Activated CD8-positive, alpha-beta memory T cell treated with anti-CD3 and anti-CD28 coated beads for 4 hours (primary cell): ENCODE results near the gene FOXK1.
"Not testable (repeated sequence)": the region's sequence is repeated elsewhere in the genome, so short reads cannot be mapped to it uniquely, and the experiment has no call there.

ENCODE experiments used
- DNase-seq, 2 donors: peaks; one replicate each; pipeline ENCODE4 v3.0.0-alpha.2; 2020; ENCODE audit warnings: low read depth in 2 of 2

The FOXK1 gene

DNA sequence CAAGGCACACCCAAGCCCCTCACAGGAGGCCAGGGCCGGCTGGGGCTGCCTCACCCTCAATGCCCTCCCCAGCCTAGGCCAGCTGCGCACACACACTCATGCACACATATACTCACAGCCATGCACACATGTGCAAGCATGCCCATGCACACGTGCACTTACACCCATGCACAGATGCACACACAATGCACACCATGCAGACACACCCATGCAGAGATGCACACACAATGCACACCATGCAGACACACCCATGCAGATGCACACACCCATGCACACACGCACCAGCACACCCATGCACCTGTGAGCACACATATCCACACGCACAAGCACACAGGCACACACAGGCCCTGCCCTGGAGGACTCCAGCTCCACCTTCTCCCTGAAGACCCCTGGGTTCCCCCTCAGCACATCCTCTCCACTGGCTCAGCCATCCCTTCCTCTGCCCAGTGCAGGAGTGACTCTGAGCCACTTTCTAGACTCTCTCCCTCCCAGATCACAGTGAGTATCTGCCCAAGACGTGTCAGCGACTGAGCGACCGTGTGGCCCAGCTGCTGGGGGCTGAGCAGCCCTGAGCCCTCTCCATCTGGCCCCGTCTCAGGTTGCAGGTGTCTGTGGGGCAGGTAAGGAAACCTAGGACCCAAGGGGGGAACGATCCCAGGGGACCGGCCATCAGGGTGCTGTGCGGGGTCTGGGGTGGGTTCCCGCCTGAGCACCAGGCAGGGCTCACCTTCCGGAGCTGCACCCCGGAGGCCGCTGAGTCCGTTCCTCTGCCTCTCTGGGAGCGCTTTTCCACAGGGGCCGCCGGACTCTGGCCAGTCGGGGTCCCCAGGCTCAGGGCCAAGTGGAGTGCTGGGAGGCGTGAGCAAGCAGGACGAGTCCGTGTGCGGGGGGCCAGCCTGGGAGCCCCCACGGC, 119.1 kb downstream of the FOXK1 start:
- DNase-seq: no peak

DNA sequence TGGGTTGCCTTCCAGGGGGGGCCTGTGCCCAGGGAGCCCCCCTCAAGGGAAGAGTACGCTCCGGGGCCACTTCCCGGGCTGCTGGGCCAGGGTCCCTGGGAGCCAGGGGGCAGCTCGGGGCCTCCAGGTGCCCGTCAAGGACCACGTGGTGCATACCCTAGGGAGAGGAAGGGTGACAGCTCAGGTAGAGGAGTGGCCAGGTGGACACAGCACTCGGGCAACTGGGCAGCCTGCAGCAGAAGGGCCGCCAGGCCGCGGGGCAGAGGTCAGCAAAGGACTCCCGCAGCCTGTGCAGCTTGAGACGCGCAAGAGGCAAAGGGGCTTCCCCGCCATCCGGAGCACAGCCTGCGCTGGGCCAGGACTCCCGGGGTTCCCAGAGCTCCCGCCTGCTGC, 119.7 kb downstream of the FOXK1 start:
- no peak for DNase-seq

DNA sequence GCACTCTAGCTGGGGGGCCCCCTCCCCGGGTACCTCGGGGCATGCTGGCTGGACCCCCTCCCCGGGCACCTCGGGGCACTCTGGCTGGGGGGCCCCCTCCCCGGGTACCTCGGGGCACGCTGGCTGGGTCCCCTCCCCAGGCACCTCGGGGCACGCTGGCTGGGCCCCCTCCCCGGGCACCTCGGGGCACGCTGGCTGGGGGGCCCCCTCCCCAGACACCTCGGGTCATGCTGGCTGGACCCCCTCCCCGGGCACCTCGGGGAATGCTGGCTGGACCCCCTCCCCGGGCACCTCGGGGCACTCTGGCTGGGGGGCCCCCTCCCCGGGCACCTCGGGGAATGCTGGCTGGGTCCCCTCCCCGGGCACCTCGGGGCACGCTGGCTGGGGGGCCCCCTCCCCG, 120.5 kb downstream of the FOXK1 start:
- not testable (repeated sequence) for DNase-seq

DNA sequence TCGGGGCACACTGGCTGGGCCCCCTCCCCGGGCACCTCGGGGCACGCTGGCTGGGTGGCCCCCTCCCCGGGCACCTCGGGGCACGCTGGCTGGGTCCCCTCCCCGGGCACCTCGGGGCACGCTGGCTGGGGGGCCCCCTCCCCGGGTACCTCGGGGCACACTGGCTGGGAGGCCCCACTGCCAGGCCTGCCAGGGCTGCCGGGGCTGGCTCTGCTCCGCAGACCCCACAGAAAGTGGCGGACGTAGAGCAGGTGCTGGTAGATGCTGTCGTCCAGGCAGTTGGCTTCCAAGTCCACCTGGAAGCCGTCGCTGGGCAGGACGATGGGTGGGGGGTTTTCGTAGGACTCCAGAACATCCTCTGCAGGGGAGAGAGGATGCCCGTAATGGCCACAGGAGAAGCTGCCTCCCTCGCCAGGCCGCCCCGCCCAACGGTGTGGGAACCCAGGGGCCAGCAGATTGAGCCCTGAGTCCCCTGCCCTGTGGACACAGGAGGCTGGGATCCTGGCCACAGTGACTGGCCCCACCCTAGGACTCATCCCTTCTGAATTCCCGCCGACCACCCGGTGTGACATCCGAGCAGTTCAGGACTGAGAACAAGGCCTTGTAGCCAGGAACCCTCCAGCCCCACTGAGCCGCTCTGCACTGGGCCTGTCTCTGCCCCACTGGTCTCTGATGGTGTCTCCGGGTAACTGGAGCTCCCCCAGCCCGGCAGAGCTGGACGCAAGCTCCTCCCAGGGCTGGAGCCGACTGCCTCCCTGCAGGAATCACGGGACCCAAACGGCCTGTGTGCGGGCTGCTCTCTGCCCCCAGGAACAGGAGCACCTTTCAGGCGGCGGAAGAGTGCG, 121.5 kb downstream of the FOXK1 start:
- no peak for DNase-seq

DNA sequence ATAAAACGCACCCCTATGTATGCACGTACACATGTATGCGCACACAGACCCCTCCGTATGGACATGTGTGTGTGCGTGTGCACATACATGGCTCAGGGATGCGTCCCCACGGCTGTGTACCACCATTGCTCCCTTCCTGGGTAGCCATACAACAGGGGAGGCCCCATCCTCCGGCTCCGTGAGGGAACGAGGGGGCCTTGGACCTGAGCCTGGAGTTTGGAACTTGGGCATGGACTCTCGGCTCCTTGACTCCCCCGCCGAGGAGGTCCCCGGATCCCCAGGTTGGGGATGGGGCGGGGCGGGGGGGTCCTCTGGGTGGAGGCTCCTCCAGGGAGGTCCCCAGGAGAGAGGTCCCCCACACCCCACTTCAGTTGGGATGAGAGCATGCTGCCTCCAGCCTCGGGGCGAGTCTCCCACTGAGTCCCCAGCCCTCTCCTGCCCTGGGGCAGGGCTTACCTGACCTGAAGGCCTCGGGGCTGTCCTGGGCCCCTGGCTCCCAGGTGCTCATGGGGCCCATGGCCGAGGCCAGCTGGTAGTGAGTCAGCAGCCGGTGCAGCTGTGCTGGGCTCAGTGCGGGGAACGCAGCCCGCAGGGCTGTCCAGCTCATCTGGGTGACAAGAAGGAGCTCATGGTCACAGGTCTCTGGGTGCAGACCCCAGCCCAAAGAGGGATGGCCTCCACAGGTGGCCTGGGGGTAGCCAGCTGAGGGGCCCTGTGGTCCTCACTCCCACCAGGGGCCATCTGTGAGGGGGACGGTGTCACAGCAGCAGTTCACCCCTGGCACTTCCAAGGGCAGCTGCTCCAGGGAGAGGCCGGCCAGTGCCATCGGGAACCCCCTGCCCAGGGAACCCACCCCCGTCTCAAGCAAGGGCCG, 123.3 kb downstream of the FOXK1 start:
- DNase-seq: no peak

DNA sequence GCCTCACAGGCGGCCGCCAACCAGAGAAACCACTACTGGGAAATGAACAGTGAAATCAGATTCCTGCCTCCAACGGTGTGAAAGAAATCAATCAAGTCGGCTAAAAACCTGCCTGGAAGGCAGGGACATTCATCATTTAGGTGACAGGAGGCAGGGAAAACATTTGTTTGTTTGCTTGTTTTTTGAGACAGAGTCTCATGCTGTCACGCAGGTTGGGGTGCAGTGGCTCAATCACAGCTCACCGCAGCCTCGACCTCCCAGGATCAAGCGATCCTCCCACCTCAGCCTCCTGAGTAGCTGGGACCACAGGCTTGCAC, 123.8 kb downstream of the FOXK1 start:
- no peak for DNase-seq

DNA sequence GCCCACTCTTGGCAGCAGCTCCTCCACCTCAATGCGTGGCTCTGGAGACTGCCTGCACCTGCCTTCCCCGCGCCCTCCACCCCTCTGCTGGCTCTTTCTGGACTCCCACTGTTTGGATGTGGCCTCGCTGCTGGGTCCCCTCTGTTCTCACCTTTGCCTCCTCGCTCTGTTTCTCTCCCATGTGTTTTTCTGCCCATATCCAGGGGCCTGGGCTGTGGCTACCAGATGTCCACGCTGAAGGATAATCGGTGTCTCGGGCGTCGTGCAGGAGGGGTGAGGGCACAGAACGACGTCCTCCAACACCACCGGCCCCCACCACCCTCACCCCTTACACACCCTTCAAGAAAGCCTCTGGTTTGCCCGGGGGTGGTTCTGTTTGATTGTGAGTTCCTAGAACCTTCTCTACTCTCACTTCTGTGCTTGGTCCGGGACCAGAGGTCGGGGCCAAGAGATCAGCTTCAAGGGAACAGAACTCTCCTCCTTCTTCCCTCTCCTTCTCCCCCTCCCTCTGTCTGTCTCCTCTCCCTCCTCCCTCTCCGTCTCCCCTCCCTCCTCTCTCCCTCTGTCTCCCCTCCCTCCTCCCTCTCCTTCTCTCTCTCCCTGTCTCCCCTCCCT, 125.0 kb downstream of the FOXK1 start:
- DNase-seq: no peak

DNA sequence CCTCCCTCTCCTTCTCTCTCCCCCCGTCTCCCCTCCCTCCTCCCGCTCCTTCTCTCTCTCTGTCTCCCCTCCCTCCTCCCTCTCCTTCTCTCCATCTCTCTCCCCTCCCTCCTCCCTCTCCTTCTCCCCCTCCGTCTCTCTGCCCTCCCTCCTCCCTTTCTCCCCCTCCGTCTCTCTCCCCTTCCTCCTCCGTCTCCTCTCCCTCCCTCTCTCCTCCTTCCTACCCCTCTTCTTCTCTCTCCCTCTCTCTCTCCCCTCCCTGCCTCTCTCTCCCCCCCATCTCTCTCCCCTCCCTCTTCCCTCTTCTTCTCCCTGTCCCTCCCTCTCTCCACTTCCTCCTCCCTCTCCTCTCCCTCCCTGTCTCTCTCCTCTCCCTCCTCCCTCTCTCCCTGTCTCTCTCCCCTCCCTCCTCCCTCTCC, 125.5 kb downstream of the FOXK1 start:
- no peak for DNase-seq

DNA sequence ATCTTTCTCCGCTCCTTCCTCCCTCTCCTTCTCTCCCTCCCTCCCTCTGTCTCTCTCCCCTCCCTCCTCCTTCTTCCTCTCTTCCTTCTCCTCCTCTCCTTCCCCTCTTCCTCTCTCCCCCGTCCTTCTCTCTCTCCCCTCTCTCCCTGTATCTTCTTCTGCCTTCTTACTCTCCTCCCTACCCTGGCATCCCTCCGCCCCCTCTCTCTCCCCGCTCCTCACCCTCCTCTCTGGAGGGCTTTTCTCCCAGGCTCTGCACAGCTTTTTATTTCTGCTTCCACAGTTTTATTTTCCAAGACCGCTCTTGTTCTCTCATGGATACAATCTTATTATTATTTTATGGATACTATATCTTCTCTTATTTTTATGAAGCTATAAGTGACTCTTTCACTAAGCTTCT, 125.9 kb downstream of the FOXK1 start:
- no peak for DNase-seq

DNA sequence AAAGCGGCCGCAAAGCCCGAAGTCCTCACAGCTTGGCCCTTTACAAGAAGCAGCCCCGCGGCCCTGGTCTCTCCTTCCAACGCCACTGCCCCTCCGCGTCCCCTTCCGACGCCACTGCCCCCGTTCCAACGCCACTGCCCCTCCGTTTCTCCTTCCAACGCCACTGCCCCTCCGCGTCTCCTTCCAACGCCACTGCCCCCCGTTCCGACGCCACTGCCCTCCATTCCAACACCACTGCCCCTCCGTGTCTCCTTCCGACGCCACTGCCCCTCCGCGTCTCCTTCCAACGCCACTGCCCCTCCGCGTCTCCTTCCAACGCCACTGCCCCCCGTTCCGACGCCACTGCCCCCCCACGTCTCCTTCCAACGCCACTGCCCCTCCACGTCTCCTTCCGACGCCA, 126.5 kb downstream of the FOXK1 start:
- no peak for DNase-seq

DNA sequence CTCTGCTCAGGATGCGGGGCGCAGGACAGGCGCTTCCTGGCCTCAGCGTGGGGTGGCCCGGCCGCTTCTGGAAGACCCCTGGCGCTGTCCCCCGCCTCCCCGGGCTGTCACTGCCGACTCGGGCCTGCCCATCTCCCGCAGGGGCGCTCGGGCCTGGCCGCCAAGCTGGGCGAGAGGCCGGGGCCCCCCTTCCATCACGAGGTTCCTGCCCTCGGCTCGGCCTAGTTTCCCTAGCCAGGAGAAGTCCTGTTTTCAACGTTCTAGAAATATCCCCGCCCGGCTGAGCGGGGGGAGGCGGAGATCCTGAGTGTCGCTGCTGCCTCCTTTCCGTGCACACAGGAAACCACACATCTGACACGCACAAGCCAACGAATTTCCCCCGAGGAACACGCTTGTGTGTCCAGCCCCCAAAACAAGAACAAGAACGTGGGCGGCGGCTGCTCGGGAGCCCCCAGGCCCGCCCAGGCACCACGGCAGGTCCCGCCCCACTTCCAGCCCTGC, 127.0 kb downstream of the FOXK1 start:
- peak in 1 of 2 donors; percentile 16 for DNase-seq

DNA sequence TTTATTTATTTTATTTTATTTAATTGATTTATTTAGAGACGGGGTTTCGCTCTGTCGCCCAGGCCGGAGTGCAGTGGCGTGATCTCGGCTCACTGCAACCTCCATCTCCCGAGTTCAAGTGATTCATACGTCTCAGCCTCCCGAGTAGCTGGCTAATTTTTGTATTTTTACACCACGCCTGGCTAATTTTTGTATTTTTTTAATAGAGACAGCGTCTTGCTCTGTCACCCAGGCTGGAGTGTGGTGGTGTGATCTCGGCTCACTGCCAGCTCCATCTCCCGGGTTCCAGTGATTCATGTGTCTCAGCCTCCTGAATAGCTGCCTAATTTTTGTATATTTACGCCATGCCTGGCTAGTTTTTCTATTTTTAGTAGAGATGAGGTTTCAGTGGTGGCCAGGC, 127.6 kb downstream of the FOXK1 start:
- no peak for DNase-seq

DNA sequence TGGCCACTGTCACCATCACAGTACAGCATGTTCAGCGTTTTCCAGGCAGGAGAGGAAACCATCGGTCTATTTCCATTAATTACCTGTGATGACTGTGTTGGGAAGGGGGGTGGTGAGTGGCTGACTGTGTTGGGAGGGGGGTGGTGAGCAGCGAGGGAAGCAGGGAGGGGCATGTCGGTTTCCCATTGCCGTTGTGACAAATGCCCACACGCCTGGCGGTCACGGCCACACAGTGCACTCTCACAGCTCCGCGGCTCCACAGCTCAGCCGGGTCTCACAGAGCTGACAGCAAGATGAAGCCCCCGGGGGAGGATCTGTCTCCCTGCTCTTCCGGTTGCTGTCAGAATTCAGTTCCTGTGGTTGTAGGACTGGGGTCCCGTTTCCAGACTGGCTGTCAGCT, 132.3 kb downstream of the FOXK1 start:
- no peak for DNase-seq

DNA sequence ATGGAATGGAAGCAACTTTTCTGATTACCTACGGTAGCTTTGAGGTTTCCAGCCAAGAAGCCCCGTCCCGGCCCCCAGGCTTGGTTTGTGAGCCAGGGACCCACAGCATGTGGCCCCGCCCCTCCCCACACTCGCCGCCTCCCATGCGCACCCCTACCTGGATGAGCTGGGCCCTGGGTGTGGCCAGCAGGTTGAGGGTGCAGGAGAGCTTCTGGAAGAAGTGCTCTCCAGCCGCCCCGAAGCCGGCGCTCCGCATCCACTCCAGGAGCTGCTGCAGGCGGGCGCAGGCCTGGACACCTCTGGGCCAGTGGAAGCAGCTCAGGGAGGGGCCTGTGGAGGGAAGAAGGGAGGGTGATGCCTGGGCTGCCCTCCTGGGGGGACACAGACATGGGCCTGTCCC, 133.0 kb downstream of the FOXK1 start:
- DNase-seq: no peak

DNA sequence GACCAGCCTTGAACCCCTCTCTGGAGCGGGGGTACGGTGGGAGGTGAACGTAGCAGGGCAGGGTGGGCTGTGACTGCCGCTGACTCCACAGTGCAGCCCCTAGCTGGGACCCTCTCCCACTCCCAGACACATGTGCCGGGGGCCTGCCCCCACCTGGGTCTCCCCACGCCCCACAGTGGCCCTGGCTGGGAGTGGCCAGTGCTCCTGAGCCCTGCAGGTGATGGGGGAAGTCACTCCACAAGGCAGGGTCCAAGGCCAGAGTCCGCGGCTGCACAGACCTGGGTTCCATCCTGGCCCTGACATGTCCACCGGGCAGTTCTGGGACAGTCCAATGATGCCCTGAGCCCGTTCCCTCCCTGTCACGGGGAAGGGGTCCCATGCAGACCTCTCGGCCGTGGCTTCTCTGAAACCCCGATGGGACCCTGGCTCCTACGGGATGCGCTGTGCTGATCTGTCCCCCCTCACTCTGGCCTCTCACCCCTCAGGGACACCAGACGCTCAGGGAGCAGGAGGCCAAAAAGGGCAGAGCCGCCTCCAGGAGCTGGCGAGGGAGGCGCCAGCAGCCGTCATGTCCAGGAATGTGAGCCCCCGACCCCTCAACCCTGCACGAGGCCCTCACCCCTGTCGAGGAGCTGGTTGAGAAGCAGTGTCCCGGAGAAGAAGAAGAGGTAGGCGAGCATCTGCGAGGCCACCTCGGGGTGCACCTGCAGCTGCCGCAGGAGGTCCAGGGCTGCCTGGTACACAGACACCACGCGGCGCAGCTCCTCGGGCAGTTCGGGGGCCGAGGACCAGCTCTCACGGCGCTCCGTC, 133.7 kb downstream of the FOXK1 start:
- DNase-seq: no peak

DNA sequence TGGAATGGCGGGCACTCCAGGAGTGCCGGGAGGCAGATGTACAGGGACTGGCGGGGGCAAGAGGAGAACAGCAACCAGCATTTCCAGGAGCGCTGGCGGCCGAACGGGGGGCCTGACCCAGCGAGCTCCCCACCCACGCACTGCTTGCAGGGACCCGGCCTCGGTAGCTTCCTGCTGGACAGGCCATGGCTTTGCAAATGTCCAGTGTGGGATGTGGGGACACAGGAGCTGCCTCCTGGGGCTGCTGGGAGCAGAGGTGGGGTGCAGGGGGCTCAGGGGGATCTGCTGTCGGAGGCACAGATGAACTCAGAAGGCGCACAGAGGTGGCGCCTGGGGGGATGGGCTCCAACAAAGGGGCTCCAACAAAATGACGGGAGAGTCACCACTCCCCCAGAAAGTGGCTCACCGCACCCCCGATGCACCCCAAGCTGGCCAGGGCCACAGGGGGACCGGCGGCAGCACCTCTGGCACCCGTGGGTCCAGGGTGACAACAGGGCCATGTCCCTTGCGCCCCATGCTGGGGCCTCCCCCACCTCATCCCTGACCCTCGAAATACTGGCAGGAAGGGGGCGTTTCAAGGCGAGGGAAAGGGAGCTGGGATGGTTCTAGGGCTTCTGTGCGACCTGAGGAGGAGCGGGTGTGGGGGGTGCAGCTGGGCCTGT, 134.5 kb downstream of the FOXK1 start:
- DNase-seq: no peak

DNA sequence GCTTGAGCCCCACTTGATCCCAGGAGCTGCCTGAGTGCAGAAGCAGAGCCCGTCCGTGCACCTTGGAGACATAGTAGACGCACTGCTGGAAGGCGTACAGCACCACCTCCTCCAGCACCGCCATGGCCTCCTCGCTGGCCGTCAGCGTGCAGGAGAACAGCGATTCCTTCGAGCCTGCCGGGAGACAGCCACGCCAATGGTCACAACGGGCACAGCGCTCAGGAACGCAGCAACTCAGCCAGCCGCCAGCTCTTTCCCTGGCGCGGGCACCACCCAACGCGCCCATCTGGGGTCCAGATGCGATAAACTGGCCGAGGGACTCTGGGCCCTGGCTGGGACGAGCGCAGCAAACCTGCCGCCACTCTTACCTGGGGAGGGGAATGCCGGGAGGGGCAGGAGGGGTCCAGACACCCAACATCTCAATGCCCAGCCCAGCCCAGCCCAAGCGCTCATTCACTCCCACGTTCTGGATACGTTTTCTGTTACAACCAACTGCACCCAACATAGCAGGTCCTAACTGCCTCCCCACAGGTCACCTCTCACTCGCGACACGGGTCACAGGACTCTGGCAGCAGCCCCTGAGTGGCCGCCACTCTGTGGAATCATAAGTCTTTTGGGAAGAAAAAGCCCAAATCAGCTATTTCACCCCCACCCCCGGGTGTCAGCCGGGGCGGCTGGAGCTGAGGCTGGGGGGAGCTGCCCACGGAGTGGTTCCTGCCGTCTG, 135.2 kb downstream of the FOXK1 start:
- no peak for DNase-seq

DNA sequence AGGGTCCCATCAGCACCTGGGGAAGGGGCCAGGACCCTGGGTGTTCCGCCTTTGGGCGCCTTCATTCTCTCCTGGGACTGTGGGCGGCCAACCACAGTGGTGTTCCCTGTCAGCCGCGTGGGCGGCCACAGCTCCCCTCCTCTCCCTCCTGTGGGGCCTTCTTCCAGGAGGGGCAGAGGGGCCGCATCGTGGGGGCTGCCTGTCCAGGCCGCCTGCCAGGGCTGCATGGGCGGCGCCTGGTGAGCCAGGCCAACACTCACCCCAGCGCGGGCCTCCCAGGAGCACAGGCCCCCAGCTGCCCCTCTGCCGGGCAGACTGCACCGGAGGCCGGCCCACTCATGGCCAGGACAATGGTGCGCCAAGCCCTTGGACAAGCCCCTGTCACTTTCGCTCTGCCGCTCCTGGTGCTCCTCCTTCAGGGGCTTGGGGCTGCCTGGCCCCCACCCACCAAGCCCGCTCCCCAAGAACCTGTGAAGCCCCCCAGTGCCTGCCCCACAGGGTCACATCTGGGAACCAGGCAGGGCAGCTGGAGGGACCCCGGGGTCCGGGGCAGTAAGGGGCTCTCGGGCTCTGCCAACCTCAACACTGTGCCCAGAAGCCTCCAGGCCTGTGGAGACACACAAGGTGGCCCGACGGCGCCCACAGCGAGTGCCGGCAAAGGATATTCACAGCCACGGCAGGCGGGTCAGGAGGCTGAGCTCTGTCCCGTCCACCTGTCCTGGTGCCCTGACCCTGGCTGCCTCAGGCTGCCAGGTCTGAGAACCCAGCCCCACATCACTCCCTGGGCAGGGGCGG, 136.1 kb downstream of the FOXK1 start:
- no peak for DNase-seq
